GM21737 (cell line): ENCODE measurements around the gene NDUFAB1.
"Not testable (repeated sequence)": the region's sequence is repeated elsewhere in the genome, so short reads cannot be mapped to it uniquely, and the experiment has no call there.

Experiments used
- ATAC-seq: cut with Tn5 transposase; IDR thresholded peaks from one replicate; pipeline ENCODE4 v1.9.1; 2021; ENCODE audit warnings: mild to moderate bottlenecking, moderate library complexity; ENCODE audit not compliant: unreplicated experiment

Gene NDUFAB1

GRCh38 chr16:23556881-23557778, 39.0 kb downstream of the NDUFAB1 start, which contains the start of the genes EARS2 and UBFD1:
Gene EARS2 (minus strand): TSS chr16:23557350. CDS start chr16:23557343, 7 bp downstream.
Gene UBFD1 (plus strand): TSS chr16:23557727. CDS start chr16:23557743, 16 bp downstream.
- peak; percentile 85 for ATAC-seq

DNA sequence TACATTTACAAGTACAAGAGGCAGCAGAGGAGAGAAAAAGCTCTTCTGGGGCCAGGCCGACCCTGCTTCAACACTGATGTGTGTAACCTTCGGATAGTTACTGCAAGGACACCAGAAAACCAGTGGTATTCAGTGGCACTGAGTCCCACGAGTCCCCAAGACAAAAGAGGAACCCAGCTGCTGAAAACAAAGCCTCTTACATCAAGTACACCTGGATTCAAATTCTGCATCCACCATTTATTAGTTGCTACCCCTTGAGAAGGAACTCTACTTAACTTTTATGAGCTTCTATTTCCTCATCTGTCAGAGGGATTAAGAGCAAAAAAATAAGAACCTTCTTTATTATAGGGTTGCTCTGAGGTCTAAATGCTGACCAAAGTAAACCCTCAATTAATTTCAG, 41.6 kb downstream of the NDUFAB1 start:
- no peak for ATAC-seq

DNA sequence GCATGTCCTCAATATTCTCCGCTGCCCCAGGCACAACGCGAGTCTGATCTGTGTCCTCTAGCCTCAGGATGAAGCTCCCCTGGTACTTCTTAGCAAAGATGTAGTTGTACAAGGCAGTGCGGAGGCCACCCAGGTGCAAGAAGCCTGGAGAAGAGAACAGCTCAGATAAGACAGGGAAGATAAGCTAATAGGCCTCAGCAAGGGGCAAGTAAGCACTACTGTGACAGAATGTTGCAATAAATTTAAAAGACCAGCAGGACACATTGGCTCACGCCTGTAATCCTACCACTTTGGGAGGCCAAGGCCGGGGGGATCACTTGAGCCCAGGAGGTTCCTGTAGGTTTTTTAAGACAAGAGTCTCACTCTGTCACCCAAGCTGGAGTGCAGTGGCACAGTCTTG, 44.0 kb downstream of the NDUFAB1 start:
- no peak for ATAC-seq

- no peak for ATAC-seq
Measured at GRCh38 chr16:23549938-23550337, 46.2 kb downstream of the NDUFAB1 start.

DNA sequence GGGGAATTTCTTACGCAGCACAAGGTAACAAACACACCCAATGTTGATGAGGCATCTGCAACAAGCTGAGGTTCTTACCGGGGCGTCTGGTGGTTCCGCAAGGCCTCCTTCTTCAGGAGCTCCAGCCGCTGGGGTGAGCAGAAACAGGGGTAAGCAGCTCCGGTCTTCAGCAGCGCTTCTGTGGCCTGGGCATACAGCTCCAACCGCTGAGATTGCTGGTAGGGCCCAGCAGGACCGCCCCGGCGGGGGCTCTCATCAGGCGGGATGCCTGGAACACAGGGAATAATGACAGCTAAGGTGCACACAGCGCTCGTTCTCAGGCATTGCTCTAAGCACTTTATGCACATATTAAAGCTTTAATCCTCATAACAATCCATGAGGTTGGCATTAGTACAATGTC, 51.7 kb downstream of the NDUFAB1 start:
- ATAC-seq, result no peak

DNA sequence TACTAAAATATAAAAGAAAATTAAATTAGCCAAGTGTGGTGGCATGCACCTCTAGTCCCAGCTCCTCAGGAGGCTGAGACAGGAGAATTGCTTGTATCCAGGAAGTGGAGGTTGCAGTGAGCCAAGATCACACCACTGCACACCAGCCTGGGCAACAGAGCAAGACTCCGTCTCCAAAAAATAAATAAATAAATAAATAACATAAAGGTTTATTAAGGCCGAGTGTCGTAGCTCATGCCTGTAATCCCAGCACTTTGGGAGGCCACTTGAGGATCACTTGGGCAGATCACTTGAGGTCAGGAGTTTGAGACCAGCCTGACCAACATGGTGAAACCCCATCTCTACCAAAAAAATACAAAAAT, 55.3 kb downstream of the NDUFAB1 start:
- ATAC-seq, result not testable (repeated sequence)

DNA sequence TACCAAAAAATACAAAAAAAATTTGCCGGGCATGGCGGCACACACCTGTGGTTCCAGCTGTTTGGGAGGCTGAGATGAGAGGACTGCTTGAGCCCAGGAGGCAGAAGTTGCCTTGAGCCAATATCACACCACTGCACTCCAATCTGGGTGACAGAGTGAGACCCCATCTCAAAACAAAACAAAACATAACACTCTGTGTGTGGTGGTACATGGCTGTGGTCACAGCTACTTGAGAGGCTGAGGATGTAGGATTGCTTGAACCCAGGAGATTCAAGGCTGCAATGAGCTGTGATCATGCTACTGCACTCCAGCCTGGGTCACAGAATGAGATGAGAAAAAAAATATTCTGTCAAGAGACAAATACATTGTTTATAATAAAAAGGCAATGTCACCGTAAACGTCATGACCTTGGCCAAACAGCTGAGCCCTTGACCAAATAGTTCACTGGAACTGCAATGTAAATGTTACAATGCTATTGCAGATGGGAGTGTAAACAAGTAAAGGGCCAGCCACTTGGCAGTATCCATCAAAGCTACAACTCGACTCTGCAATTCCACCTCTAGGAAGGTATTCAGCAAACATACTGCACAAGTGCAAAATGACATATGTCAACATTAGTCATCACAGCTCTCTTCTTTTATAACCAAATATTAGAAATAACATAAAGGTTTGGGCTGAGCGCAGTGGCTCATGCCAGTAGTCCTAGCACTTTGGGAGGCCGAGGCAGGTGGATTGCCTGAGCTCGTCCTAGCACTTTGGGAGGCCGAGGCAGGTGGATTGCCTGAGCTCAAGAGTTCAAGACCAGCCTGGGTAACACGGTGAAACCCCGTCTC, 55.9 kb downstream of the NDUFAB1 start:
- ATAC-seq, result no peak

GRCh38 chr16:23538919-23539278, 57.2 kb downstream of the NDUFAB1 start:
- ATAC-seq, result no peak

DNA sequence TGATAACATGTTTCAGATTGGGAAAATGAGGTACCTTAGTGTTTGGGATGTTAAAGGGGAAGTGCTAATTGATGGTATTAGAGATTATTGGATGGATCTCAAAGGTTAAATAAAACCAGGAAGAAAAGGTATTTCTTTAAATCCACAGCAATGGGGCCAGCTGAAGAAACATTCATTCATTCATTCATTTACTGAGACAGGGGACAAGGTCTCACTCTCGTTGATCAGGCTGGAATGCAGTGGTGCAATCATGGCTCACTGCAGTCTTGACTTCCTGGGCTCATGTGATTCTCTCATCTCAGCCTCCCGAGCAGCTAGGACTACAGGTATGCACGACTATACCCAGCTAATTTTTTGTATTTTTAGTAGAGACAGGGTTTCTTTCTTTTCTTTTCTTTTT, 58.7 kb downstream of the NDUFAB1 start:
- ATAC-seq, result no peak

GRCh38 chr16:23535901-23536300, 60.2 kb downstream of the NDUFAB1 start:
- no peak for ATAC-seq

DNA sequence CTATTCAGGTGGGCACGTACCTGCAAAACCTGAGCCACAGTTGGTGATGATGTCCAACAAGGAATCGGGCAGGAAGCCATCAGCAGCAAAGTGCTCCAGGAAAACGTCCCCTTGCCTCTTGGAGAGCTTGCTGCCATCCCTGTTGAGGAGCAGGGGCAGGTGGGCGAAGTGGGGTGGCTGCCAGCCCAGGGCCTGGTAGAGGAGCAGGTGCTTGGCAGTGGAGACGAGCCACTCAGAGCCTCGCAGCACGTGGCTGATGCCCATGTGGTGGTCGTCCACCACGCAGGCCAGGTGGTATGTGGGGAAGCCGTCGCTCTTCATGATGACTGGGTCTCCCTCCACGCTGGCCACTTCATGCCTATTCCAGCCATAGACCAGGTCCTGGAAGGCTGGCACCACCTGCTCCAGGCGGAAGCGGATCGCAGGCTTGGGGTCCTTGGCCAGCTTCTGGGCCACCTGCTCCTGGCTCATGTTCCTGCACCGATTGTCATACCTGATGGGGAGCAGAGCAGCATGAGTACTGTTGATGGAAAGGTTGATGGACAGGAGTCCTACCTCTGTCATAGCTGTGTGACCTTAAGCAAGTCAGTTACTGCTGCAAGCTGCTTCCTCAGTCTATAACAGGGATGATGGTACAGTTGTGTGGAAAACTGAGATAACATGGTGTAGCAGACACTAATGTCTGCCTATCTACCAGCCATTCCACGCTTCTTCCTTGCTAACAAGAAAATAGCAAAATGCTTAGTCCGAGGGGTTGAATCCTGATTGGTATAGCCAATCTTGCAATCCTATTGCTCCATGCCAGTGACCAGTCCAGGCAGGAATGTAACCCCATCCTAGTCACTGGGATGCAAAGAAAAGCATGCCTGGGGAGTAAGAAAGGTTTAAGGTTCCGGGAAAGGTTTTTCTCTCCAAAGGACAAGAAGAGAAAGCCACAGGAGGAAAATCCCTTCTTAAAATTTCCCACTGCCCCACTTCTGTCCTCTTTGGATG, 61.0 kb downstream of the NDUFAB1 start:
- ATAC-seq, result no peak

- no peak for ATAC-seq
Measured at GRCh38 chr16:23532448-23532847, 63.7 kb downstream of the NDUFAB1 start.
